ENCODE measurements around the gene RPL21.

RPL21 gene

GRCh38 chr13:27270594-27271520, 19.5 kb downstream of the RPL21 start, which contains the start of gene RASL11A:
TSS of gene RASL11A (plus strand) at chr13:27270830. CDS start at chr13:27270945, 115 bp downstream.
- peak within 1 kb of the TSS; percentile 69 for H2AFZ ChIP-seq (ENCODE audit: low read length, unreplicated experiment)
- peaks cover 20% of the 10 kb centered on the region for H3K4me1 ChIP-seq (ENCODE audit: control insufficient read depth, insufficient read depth, low read length, unreplicated experiment)
- H3K36me3 ChIP-seq (ENCODE audit: insufficient read depth, low read length), result no peaks in the 10 kb centered on the region
- H3K27ac ChIP-seq (ENCODE audit: low read depth, low read length), result no peak within 1 kb of the TSS
- H3K27me3 ChIP-seq (ENCODE audit: insufficient read depth, low read length), result 0 out of 2 replicates have a peak, but pooled peaks cover 4% of the 10 kb centered on the region
- H3K79me2 ChIP-seq (ENCODE audit: control insufficient read depth, insufficient read depth, low read length, unreplicated experiment), result no peaks in the 10 kb centered on the region
- H3K4me3 ChIP-seq (ENCODE audit: low read depth, low read length), result peak within 1 kb of the TSS; percentile 79

- peaks cover 20% of the 10 kb centered on the region for H3K4me1 ChIP-seq (ENCODE audit: control insufficient read depth, insufficient read depth, low read length, unreplicated experiment)
- peak overlapping the region; percentile 79 for H3K4me3 ChIP-seq (ENCODE audit: low read depth, low read length)
- no peaks in the 10 kb centered on the region for H3K36me3 ChIP-seq (ENCODE audit: insufficient read depth, low read length)
- no peak overlapping the region for H2AFZ ChIP-seq (ENCODE audit: low read length, unreplicated experiment)
- H3K79me2 ChIP-seq (ENCODE audit: control insufficient read depth, insufficient read depth, low read length, unreplicated experiment), result no peaks in the 10 kb centered on the region
- 0 out of 2 replicates have a peak, but pooled peaks cover 4% of the 10 kb centered on the region for H3K27me3 ChIP-seq (ENCODE audit: insufficient read depth, low read length)
- no peak overlapping the region for H3K27ac ChIP-seq (ENCODE audit: low read depth, low read length)
These were observed 20.3 kb downstream of the RPL21 start for GRCh38 chr13:27271570-27272096.

DNA sequence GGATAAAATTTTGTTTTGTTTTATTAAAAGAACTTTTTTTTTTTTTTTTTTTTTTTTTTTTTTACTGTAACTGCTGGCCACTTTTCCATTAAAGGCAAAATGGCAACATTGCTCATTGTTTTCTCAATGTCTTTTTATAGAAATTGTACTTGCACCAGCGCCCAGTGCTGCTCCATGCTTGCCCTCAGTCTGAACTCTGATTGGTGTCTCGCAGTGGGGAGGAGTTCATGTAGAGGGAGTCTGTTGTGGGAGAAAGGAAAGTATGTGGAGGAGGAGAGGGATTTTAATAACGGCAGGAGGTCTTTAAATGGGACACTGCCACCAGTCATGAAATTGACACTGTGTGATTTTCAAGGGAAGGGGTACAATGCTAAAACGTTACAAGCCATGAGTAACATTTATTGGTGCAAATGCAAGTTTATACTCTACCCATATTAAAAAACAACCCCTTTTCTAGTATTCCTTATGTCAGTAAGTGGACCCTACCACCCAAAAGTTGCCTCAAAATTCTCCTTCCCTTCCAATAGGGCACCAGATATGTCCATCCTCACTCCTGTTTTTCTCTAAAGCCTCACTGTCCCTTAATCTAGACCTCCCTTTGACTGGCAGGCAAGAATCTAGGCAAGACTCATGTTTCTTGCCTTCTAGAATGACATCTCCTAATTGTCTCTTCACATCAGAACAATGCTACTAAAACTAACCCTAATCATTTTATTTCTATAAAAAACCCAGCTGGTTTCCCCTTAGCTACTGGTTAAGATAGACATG, 22.5 kb downstream of the RPL21 start:
- Histone ChIP-seq H2AFZ (ENCODE audit: low read length, unreplicated experiment) (no peak overlapping the region), H3K27me3 (ENCODE audit: insufficient read depth, low read length) (0 out of 2 replicates have a peak, but pooled peaks cover 4% of the 10 kb centered on the region), H3K4me3 (ENCODE audit: low read depth, low read length) (no peak overlapping the region), H3K4me1 (ENCODE audit: control insufficient read depth, insufficient read depth, low read length, unreplicated experiment) (peaks cover 20% of the 10 kb centered on the region), H3K36me3 (ENCODE audit: insufficient read depth, low read length) (no peaks in the 10 kb centered on the region), H3K27ac (ENCODE audit: low read depth, low read length) (no peak overlapping the region), H3K79me2 (ENCODE audit: control insufficient read depth, insufficient read depth, low read length, unreplicated experiment) (no peaks in the 10 kb centered on the region)

- 0 out of 2 replicates have a peak, but pooled peaks cover 4% of the 10 kb centered on the region for H3K27me3 ChIP-seq (ENCODE audit: insufficient read depth, low read length)
- H3K4me3 ChIP-seq (ENCODE audit: low read depth, low read length), result no peak overlapping the region
- H3K4me1 ChIP-seq (ENCODE audit: control insufficient read depth, insufficient read depth, low read length, unreplicated experiment), result peaks cover 20% of the 10 kb centered on the region
- H2AFZ ChIP-seq (ENCODE audit: low read length, unreplicated experiment), result no peak overlapping the region
- H3K79me2 ChIP-seq (ENCODE audit: control insufficient read depth, insufficient read depth, low read length, unreplicated experiment), result no peaks in the 10 kb centered on the region
- H3K36me3 ChIP-seq (ENCODE audit: insufficient read depth, low read length), result no peaks in the 10 kb centered on the region
- H3K27ac ChIP-seq (ENCODE audit: low read depth, low read length), result no peak overlapping the region
These were observed 23.3 kb downstream of the RPL21 start for GRCh38 chr13:27274631-27275030.

- no peaks in the 10 kb centered on the region for H3K79me2 ChIP-seq (ENCODE audit: control insufficient read depth, insufficient read depth, low read length, unreplicated experiment)
- no peak overlapping the region for H2AFZ ChIP-seq (ENCODE audit: low read length, unreplicated experiment)
- no peak overlapping the region for H3K4me3 ChIP-seq (ENCODE audit: low read depth, low read length)
- 0 out of 2 replicates have a peak, but pooled peaks cover 4% of the 10 kb centered on the region for H3K27me3 ChIP-seq (ENCODE audit: insufficient read depth, low read length)
- no peak overlapping the region for H3K27ac ChIP-seq (ENCODE audit: low read depth, low read length)
- H3K4me1 ChIP-seq (ENCODE audit: control insufficient read depth, insufficient read depth, low read length, unreplicated experiment), result peaks cover 20% of the 10 kb centered on the region
- no peaks in the 10 kb centered on the region for H3K36me3 ChIP-seq (ENCODE audit: insufficient read depth, low read length)
These were observed 24.8 kb downstream of the RPL21 start for GRCh38 chr13:27276188-27276587.

DNA sequence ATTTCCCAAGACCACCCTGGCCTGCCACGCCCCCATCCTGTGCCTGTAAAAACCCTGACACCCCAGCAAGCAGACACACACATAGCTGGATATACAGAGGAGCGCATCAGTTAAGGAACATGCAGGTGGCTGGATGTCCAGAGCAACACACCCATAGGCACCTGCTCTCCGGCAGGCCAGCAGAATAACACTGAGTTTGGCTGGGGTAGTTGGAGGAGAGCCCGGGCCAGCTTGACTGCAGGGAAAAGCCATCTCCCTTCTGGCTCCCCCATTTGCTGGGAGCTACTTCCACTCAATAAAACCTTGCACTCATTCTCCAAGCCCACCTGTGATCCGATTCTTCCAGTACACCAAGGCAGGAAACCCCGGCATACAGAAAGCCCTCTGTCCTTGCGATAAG, 28.1 kb downstream of the RPL21 start:
- Histone ChIP-seq H3K79me2 (ENCODE audit: control insufficient read depth, insufficient read depth, low read length, unreplicated experiment) (no peaks in the 10 kb centered on the region), H2AFZ (ENCODE audit: low read length, unreplicated experiment) (no peak overlapping the region), H3K4me1 (ENCODE audit: control insufficient read depth, insufficient read depth, low read length, unreplicated experiment) (no peaks in the 10 kb centered on the region), H3K27ac (ENCODE audit: low read depth, low read length) (no peak overlapping the region), H3K36me3 (ENCODE audit: insufficient read depth, low read length) (no peaks in the 10 kb centered on the region), H3K4me3 (ENCODE audit: low read depth, low read length) (no peak overlapping the region), H3K27me3 (ENCODE audit: insufficient read depth, low read length) (0 out of 2 replicates have a peak, but pooled peaks cover 4% of the 10 kb centered on the region)

GRCh38 chr13:27280009-27280656, 28.8 kb downstream of the RPL21 start:
- H3K27ac ChIP-seq (ENCODE audit: low read depth, low read length), result no peak overlapping the region
- H2AFZ ChIP-seq (ENCODE audit: low read length, unreplicated experiment), result no peak overlapping the region
- H3K4me3 ChIP-seq (ENCODE audit: low read depth, low read length), result no peak overlapping the region

GRCh38 chr13:27280841-27281240, 29.5 kb downstream of the RPL21 start:
- Histone ChIP-seq H3K27ac (ENCODE audit: low read depth, low read length) (no peak overlapping the region), H3K4me1 (ENCODE audit: control insufficient read depth, insufficient read depth, low read length, unreplicated experiment) (no peaks in the 10 kb centered on the region), H3K36me3 (ENCODE audit: insufficient read depth, low read length) (no peaks in the 10 kb centered on the region), H3K79me2 (ENCODE audit: control insufficient read depth, insufficient read depth, low read length, unreplicated experiment) (no peaks in the 10 kb centered on the region), H3K27me3 (ENCODE audit: insufficient read depth, low read length) (no peaks in the 10 kb centered on the region), H2AFZ (ENCODE audit: low read length, unreplicated experiment) (no peak overlapping the region), H3K4me3 (ENCODE audit: low read depth, low read length) (no peak overlapping the region)

More at GRCh38 chr13:27280009-27280656, 28.8 kb downstream of the RPL21 start:
- no peaks in the 10 kb centered on the region for H3K36me3 ChIP-seq (ENCODE audit: insufficient read depth, low read length)
- H3K79me2 ChIP-seq (ENCODE audit: control insufficient read depth, insufficient read depth, low read length, unreplicated experiment), result no peaks in the 10 kb centered on the region
- H3K4me1 ChIP-seq (ENCODE audit: control insufficient read depth, insufficient read depth, low read length, unreplicated experiment), result no peaks in the 10 kb centered on the region
- H3K27me3 ChIP-seq (ENCODE audit: insufficient read depth, low read length), result 0 out of 2 replicates have a peak, but pooled peaks cover 4% of the 10 kb centered on the region

DNA sequence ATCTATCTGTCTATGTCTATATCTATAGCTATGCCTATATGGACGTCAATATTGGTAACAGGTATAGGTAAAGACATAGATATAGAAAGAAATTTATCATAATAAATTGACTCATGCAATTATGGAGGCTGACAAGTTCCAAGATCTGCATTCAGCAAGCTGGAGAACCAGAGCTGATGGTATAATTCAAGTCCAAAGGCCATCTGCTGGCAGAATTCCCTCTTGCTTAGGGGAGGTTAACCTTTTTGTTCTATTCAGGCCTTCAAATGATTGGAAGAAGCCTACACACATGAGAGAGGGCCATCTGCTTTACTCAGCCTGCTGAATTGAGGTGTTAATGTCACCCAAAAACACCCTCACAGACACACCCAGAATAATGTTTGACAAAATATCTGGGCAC, 30.1 kb downstream of the RPL21 start:
- Histone ChIP-seq H3K79me2 (ENCODE audit: control insufficient read depth, insufficient read depth, low read length, unreplicated experiment) (no peaks in the 10 kb centered on the region), H3K36me3 (ENCODE audit: insufficient read depth, low read length) (no peaks in the 10 kb centered on the region), H2AFZ (ENCODE audit: low read length, unreplicated experiment) (no peak overlapping the region), H3K4me3 (ENCODE audit: low read depth, low read length) (no peak overlapping the region), H3K27ac (ENCODE audit: low read depth, low read length) (no peak overlapping the region), H3K27me3 (ENCODE audit: insufficient read depth, low read length) (no peaks in the 10 kb centered on the region), H3K4me1 (ENCODE audit: control insufficient read depth, insufficient read depth, low read length, unreplicated experiment) (no peaks in the 10 kb centered on the region)

- Histone ChIP-seq H3K4me1 (ENCODE audit: control insufficient read depth, insufficient read depth, low read length, unreplicated experiment) (no peaks in the 10 kb centered on the region), H3K27ac (ENCODE audit: low read depth, low read length) (no peak overlapping the region), H3K4me3 (ENCODE audit: low read depth, low read length) (no peak overlapping the region), H3K79me2 (ENCODE audit: control insufficient read depth, insufficient read depth, low read length, unreplicated experiment) (no peaks in the 10 kb centered on the region), H2AFZ (ENCODE audit: low read length, unreplicated experiment) (no peak overlapping the region), H3K27me3 (ENCODE audit: insufficient read depth, low read length) (no peaks in the 10 kb centered on the region), H3K36me3 (ENCODE audit: insufficient read depth, low read length) (no peaks in the 10 kb centered on the region)
These were observed 32.6 kb downstream of the RPL21 start for GRCh38 chr13:27283906-27284493.
